GM13976 (cell line): ENCODE results near the gene CACNB3.
"Not testable (repeated sequence)": the region's sequence is repeated elsewhere in the genome, so short reads cannot be mapped to it uniquely, and the experiment has no call there.

ENCODE experiments used
- DNase-seq: peaks from one replicate; pipeline ENCODE4 v3.0.0; 2012; ENCODE audit warnings: low spot score
- in situ Hi-C: fragments of 300-500 bp; cut with MboI; formaldehyde crosslinking; loops from one replicate; pipeline ENCODE4 v1.12.0; 2022; ENCODE audit warnings: low sequenced_read_pairs, mixed read lengths, inconsistent platforms; ENCODE audit not compliant: unreplicated experiment
- TF ChIP-seq, protein P1 (sequence below): IDR thresholded peaks from 2 replicates; pipeline ENCODE4 v1.5.1; 2012; ENCODE audit warnings: borderline replicate concordance, mild to moderate bottlenecking; ENCODE audit not compliant: insufficient read depth; ENCODE audit errors: extremely low read depth, missing control alignments, control extremely low read depth

The CACNB3 gene

DNA sequence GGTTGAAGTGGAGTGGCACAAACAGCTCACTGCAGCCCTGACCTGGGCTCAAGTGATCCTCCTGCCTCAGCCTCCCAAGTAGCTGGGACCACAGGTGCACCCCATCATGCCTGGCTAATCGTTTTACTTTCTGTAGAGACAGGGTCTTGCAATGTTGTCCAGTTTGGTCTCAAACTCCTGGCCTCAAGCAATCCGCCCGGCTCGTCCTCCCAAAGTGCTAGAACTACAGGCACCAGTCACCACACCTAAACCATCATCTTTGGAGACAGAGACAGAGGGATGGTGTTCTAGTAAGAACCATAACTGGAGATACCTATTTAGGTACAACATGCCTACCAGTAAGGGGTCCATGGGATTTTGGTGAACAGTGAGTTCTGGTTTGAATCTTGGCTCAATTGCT lies 36.2 kb downstream of the CACNB3 start:
- in situ Hi-C loops = no loop called here
- no peak for DNase-seq
- TF ChIP-seq, protein P1, sequence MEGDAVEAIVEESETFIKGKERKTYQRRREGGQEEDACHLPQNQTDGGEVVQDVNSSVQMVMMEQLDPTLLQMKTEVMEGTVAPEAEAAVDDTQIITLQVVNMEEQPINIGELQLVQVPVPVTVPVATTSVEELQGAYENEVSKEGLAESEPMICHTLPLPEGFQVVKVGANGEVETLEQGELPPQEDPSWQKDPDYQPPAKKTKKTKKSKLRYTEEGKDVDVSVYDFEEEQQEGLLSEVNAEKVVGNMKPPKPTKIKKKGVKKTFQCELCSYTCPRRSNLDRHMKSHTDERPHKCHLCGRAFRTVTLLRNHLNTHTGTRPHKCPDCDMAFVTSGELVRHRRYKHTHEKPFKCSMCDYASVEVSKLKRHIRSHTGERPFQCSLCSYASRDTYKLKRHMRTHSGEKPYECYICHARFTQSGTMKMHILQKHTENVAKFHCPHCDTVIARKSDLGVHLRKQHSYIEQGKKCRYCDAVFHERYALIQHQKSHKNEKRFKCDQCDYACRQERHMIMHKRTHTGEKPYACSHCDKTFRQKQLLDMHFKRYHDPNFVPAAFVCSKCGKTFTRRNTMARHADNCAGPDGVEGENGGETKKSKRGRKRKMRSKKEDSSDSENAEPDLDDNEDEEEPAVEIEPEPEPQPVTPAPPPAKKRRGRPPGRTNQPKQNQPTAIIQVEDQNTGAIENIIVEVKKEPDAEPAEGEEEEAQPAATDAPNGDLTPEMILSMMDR = no peak

DNA sequence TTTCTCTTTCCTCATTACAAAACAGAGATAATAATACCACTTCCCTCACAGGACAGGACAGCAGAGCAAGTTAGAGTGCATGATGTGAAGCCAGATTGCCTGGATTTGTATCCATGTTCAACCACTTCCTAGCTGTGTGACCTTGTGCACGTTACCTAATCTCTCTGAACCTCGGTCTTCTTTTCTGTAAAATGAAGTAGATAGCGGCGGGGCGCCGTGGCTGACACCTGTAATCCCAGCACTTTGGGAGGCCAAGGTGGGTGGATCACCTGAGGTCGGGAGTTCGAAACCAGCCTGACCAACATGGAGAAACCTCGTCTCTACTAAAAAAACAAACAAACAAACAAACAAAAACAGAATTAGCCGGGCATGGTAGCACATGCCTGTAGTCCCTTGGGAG lies 36.6 kb downstream of the CACNB3 start:
- DNase-seq, in situ Hi-C loops: not testable (repeated sequence)

DNA sequence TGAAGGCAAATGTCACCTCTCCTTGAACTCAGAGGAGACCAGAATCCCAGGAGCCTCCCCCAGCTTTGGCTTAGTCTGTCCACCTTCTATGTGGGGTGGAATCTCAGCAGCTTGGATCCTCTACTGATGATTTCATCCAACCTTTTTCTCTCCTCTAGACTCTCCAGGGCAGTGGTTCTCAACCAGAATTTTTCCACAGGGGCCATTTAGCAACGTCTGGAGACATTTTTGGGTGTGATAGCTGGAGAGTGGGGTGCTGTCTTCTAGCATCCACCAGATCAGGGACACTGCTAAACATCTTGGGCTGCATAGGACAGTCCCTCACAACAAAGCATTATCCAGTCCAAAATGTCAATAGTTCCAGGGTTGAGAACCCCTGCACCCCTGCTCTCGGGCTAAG lies 38.1 kb downstream of the CACNB3 start:
- no peak for DNase-seq
- TF ChIP-seq, protein P1 = no peak
- in situ Hi-C loops = no loop called here

DNA sequence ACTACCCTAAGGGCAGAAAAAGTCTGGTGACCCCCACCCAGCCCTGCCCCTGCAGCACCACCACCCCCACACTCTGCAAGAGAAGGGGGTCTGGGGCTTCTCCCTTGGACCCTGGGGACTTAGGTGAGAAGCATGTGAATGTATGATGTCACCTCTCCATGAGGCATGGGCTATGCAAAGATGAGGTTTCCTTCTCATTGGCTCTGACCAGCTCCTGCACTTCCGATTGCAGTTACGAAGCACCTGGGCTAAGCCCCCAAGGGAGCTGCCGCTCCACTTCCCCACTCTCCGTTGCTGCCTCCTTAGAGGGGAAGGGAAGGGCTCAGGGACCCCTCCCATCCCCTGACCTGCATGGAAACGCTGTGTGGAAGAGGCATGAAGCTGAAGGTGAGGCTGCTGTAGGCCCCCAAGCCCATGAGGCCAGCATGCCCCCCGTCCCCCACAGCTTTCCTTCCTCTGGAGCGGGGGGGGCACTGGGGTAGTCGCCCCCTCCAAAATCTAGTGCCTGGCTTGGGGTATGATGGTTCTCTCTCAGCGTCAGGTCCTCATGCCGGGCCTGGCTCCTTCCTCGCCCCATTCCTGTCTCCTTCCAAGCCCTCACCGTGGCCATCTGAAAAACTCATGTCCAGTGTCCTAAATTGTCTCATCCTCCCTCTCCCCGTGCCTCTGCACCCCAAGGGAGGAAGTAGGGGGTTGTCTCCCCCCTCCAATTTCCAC lies 39.1 kb downstream of the CACNB3 start:
- in situ Hi-C loops = no loop called here
- TF ChIP-seq, protein P1 = no peak
- DNase-seq = peak; percentile 47

DNA sequence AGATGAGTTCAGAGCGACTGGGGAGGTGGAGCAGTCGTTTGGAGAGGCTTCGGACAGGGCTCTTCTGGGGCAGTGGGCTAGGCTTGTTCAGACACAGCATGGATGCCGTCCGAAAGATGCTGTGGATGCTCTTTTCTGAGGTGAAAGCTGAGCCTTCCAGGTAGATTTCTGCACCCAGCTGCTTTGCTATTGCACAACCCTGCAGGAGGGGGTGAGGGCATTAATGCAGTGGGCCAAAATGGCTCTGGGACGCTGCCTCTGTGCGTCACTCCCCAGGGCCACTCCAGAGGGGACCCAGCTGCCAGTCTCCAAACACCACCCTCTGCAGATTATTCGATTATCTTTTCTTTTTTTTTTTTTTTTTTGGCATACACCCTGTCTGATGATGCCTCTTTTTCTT lies 39.7 kb downstream of the CACNB3 start:
- no peak for DNase-seq
- in situ Hi-C loops = no loop called here
- TF ChIP-seq, protein P1 = no peak

DNA sequence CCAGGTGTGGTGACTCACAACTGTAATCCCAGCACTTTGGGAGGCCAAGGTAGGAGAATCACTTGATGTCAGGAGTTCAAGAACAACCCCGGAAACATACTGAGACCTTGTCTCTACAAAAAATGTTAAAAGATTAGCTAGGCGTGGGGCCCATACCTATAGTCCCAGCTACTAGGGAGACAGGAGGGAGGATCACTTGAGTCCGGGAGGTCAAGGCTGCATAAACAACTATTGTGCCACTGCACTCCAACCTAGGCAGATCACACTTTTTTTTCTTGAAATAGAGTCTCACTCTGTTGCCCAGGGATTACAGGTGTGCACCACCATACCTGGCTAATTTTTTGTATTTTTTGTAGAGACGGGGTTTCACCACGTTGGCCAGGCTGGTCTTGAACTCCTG lies 41.3 kb downstream of the CACNB3 start:
- TF ChIP-seq, protein P1 = no peak
- in situ Hi-C loops = no loop called here
- DNase-seq = no peak

DNA sequence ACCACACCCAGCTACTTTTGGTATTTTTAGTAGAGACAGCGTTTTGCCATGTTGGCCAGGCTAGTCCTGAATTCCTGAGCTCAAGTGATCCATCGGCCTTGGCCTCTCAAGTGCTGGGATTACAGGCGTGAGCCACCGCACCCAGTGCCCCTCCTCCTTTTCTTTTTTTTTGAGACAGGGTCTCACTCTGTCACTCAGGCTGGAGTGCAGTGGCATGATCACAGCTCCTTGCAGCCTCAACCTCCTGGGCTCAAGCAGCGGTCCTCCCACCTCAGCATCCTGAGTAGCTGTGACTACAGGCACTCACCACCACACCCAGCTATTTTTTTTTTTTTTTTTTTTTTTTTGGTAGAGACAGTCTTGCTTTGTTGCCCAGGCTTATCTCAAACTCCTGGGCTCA lies 41.9 kb downstream of the CACNB3 start:
- in situ Hi-C loops, DNase-seq: not testable (repeated sequence)

DNA sequence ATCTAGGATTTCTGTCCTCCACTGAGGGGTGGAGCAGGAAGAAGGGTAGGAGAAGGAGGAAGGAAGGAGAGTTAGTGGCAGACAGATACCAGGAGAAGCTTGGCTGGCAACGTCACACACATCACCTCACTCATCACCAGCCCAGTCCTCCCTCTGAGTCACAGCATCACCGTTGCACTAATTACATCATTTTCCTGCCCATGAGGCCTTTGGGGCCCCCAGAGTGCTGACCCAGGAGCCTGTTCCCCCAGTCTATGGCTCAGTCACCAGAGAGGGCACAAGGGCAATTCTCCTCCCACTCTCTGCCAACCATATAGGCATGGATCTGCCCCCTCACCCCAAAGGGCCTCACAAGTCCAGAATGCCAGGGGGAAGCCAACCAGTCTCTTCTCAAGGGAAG lies 42.8 kb downstream of the CACNB3 start:
- in situ Hi-C loops = no loop called here
- DNase-seq = no peak
- TF ChIP-seq, protein P1 = no peak
